Endothelial cell of umbilical vein (primary cell): ENCODE measurements around the gene IGF2BP2. TPM values are rescaled to one million over a fixed set of nuclear protein-coding genes. Genes with fewer than 3 reads are reported as not detected.

Experiments used
- BruUV-seq: library from RNA; stranded (reverse); fragments of 400-500 nt; replicated peaks from 2 replicates; lab custom pipeline; 2021; lab: Mats Ljungman, UMichigan
- CTCF ChIA-PET: fragments of 300-600, 350-600 bp; sonication (Branson Sonifier 250); formaldehyde crosslinking; loops from one replicate; lab custom pipeline; 2021; ENCODE audit warnings: antibody characterized with exemption, inconsistent platforms; lab: Charles Lee
- POLR2A ChIA-PET: fragments of 300-600, 350-600 bp; sonication (Branson Sonifier 250); formaldehyde crosslinking; loops from one replicate; lab custom pipeline; 2021; ENCODE audit warnings: antibody characterized with exemption, inconsistent platforms; lab: Charles Lee
- DNase-seq: peaks from one replicate; pipeline ENCODE4 v3.0.0-alpha.2; 2011; ENCODE audit warnings: low read depth, low spot score
- FAIRE-seq: peaks from 2 replicates; lab custom pipeline; 2011; peaks lifted over from hg19 to GRCh38; lab: Jason Lieb, UNC
- H2AFZ ChIP-seq: 2 replicates; pipeline ENCODE4 v1.6.0; 2012; ENCODE audit warnings: low read depth, low read length, control low read depth, inconsistent platforms
- H3K27ac ChIP-seq: 2 replicates; pipeline ENCODE4 v1.5.1; 2011; ENCODE audit warnings: low read depth, mild to moderate bottlenecking, control low read depth, low read length, moderate library complexity; ENCODE audit not compliant: insufficient read depth
- H3K27me3 ChIP-seq, 2 experiments: 2 replicates each; pipeline versions ENCODE4 v1.6.0 to v1.6.1; 2011; ENCODE audit warnings: low read length in 2 of 2, mixed read lengths in 1 of 2; ENCODE audit not compliant: control insufficient read depth in 2 of 2, insufficient read depth in 2 of 2
- H3K36me3 ChIP-seq, 2 experiments: 2 replicates in 1 of 2; 3 replicates in 1 of 2; pipeline ENCODE4 v1.5.1; 2011; ENCODE audit warnings: low read length in 2 of 2, mild to moderate bottlenecking in 1 of 2, moderate library complexity in 1 of 2; ENCODE audit not compliant: control insufficient read depth in 2 of 2, insufficient read depth in 2 of 2; ENCODE audit errors: extremely low read depth in 1 of 2
- H3K4me1 ChIP-seq: 3 replicates; pipeline ENCODE4 v1.5.1; 2011; ENCODE audit warnings: mild to moderate bottlenecking, low read length; ENCODE audit not compliant: control insufficient read depth, insufficient read depth; ENCODE audit errors: extremely low read depth
- H3K4me2 ChIP-seq: 2 replicates; pipeline ENCODE4 v1.6.1; 2011; ENCODE audit warnings: low read length, control low read depth, mixed read lengths; ENCODE audit not compliant: insufficient read depth
- H3K4me3 ChIP-seq, 3 experiments: fragments of 200-600 bp in 1 of 3; sonication (generic), shearing (Covaris generic) in 1 of 3; replicated peaks in 1 of 3; 2 replicates each; pipeline ENCODE4 v1.5.1; 2011 to 2016; ENCODE audit warnings: control low read depth in 3 of 3, low read length in 3 of 3, mild to moderate bottlenecking in 2 of 3, inconsistent platforms in 1 of 3, low read depth in 1 of 3, moderate library complexity in 1 of 3; ENCODE audit not compliant: insufficient read depth in 1 of 3
- H3K79me2 ChIP-seq: 2 replicates; pipeline ENCODE4 v1.6.0; 2012; ENCODE audit warnings: low read length, inconsistent platforms; ENCODE audit not compliant: control insufficient read depth, insufficient read depth
- H3K9ac ChIP-seq: replicated peaks from 2 replicates; pipeline ENCODE3; 2011; ENCODE audit warnings: low read length, control low read depth; ENCODE audit not compliant: insufficient read depth; ENCODE audit errors: extremely low read depth
- H3K9me1 ChIP-seq: replicated peaks from 3 replicates; pipeline ENCODE4 v1.6.0; 2011; ENCODE audit warnings: mild to moderate bottlenecking, low read length; ENCODE audit not compliant: control insufficient read depth, insufficient read depth; ENCODE audit errors: extremely low read depth
- H3K9me3 ChIP-seq: replicated peaks from 2 replicates; pipeline ENCODE4 v1.5.1; 2012; ENCODE audit warnings: low read length, inconsistent platforms; ENCODE audit not compliant: control insufficient read depth, insufficient read depth
- H4K20me1 ChIP-seq: replicated peaks from 2 replicates; pipeline ENCODE3; 2011; ENCODE audit warnings: mild to moderate bottlenecking, low read length; ENCODE audit not compliant: control insufficient read depth, insufficient read depth; ENCODE audit errors: extremely low read depth
- CTCF ChIP-seq, 2 donors: IDR thresholded peaks; 1 replicate in 1 of 2; 2 replicates in 1 of 2; pipeline ENCODE4 v1.5.1; 2011; ENCODE audit warnings: low read length in 2 of 2, mild to moderate bottlenecking in 2 of 2, moderate library complexity in 2 of 2, control low read depth in 1 of 2, inconsistent platforms in 1 of 2, low read depth in 1 of 2; ENCODE audit not compliant: insufficient read depth in 1 of 2; ENCODE audit errors: extremely low read depth in 1 of 2
- EZH2 ChIP-seq: IDR thresholded peaks from 2 replicates; pipeline ENCODE4 v1.6.1; 2012; ENCODE audit warnings: borderline replicate concordance, low read depth, mild to moderate bottlenecking, moderate library complexity, low read length, inconsistent platforms; ENCODE audit not compliant: severe bottlenecking
- FOS ChIP-seq: IDR thresholded peaks from 2 replicates; pipeline ENCODE4 v1.6.1; 2011; ENCODE audit warnings: mild to moderate bottlenecking, low read length, moderate library complexity, borderline replicate concordance; ENCODE audit not compliant: insufficient read depth
- GATA2 ChIP-seq: IDR thresholded peaks from 2 replicates; pipeline ENCODE4 v1.7.0; 2011; ENCODE audit warnings: low read depth, mild to moderate bottlenecking, moderate library complexity, mixed read lengths, low read length; ENCODE audit not compliant: insufficient read length, insufficient read depth
- JUN ChIP-seq: IDR thresholded peaks from 2 replicates; pipeline ENCODE4 v1.6.1; 2011; ENCODE audit warnings: borderline replicate concordance, low read depth; ENCODE audit not compliant: insufficient read length, insufficient read depth
- MAX ChIP-seq: IDR thresholded peaks from 2 replicates; pipeline ENCODE4 v1.6.1; 2011; ENCODE audit not compliant: insufficient read depth, insufficient read length
- MYC ChIP-seq: IDR thresholded peaks from one replicate; pipeline ENCODE4 v1.6.1; 2011; ENCODE audit warnings: mild to moderate bottlenecking, low read depth, low read length
- POLR2A ChIP-seq: IDR thresholded peaks from 2 replicates; pipeline ENCODE4 v1.6.1; 2012; ENCODE audit warnings: low read depth, mild to moderate bottlenecking, control low read depth, low read length
- POLR2AphosphoS5 ChIP-seq: IDR thresholded peaks from 2 replicates; pipeline ENCODE4 v1.6.1; 2012; ENCODE audit warnings: low read depth, mild to moderate bottlenecking, control low read depth, low read length, moderate library complexity; ENCODE audit not compliant: insufficient read depth
- dilution Hi-C: fragments of 300-500 bp; cut with MboI; formaldehyde crosslinking; loops from one replicate; pipeline ENCODE4 v1.15.0; 2019; ENCODE audit warnings: low sequenced_read_pairs; ENCODE audit not compliant: extremely low pct_ligation_motif_present
- intact Hi-C: fragments of 100-400 bp; cut with micrococcal nuclease; formaldehyde crosslinking; loops from one replicate; pipeline ENCODE4 v1.10.0; 2022
- polyA plus RNA-seq, 4 experiments: library from polyadenylated mRNA; depleted of rRNA in 3 of 4; stranded (reverse) in 3 of 4; unstranded in 1 of 4; fragments of >200 nt; gene quantifications; 2 replicates each; pipeline versions ENCODE4 v1.2.1 to v1.2.3, GENCODE V29; 2011 to 2012; ENCODE audit warnings: missing spikeins in 1 of 4
- total RNA-seq: library from RNA; stranded (reverse); gene quantifications from 2 replicates; pipeline ENCODE4 v1.2.3, GENCODE V29; 2021

The IGF2BP2 gene
- total and polyA plus RNA-seq, 2 donors (not counting 3 experiments of a cell fraction or from before 2014, with no cell fraction given) = 10.7 to 130 TPM

GRCh38 chr3:185778821-185779220 is 46.0 kb downstream of the IGF2BP2 start:
- no TSS peak for BruUV-seq
- DNase-seq (no peak), FAIRE-seq (no peak)
- CTCF ChIA-PET = interaction anchor here (0.8 to 5.9 kb wide), 5 partner anchors 9 to 118 kb away, joined by 3 to 71 read pairs (median 5); no protein-coding TSS in a partner anchor
- POLR2A ChIA-PET = no interaction called here
- no peak for TF ChIP-seq FOS
- TF ChIP-seq MAX = no peak
- TF ChIP-seq POLR2AphosphoS5 = no peak
- TF ChIP-seq EZH2 = no peak
- no peak for TF ChIP-seq CTCF (IDR thresholded peaks at IDR 0.05; ENCODE audit: extremely low read depth in 1 of 2, insufficient read depth in 1 of 2, low read depth in 1 of 2, low read length in 2 of 2)
- TF ChIP-seq GATA2 = no peak
- TF ChIP-seq JUN = no peak
- no peak for TF ChIP-seq MYC
- no peak for TF ChIP-seq POLR2A
- Histone ChIP-seq H3K79me2 (peaks cover 97% of the 10 kb centered on the region), H3K36me3 (no peaks in the 10 kb centered on the region), H3K9me3 (no peaks in the 10 kb centered on the region), H3K9me1 (no peaks in the 10 kb centered on the region), H3K4me2 (no peak overlapping the region), H3K4me1 (peaks cover 3% of the 10 kb centered on the region), H3K27me3 (no peaks in the 10 kb centered on the region), H3K9ac (no peak overlapping the region), H3K27ac (no peak overlapping the region), H2AFZ (no peak overlapping the region), H4K20me1 (peaks cover 12% of the 10 kb centered on the region), H3K4me3 (no peak overlapping the region)
- intact Hi-C loops = no loop called here
- dilution Hi-C loops = no loop called here
